Measurements from ENCODE around the gene ENOX2.

Gene ENOX2

DNA sequence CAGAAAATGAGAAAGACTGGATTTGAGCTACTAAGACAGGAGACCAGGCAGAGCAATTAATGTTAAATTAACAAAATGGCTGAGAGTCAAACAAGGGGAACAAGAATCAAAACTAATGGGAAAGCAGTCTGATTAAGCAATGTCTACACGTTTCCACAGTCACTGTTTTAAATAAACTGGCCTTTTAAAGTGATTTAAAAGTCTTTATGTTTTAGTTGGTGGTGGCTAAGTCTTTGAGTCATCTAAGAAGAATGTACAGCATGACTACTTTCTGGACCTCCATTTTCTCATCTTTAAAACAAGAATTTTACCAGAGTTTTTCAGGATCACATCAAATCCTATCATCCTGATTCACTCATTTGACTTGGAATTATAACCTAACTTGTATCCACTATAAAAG, 233.8 kb downstream of the ENOX2 start:
- Histone ChIP-seq H2AFZ (ENCODE audit: low read length) (no peak overlapping the region), H4K20me1 (ENCODE audit: insufficient read depth, low read length, poor library complexity, severe bottlenecking) (no peaks in the 10 kb centered on the region), H3K9me2 (replicated peaks; ENCODE audit: low read depth, low read length) (no peaks in the 10 kb centered on the region), H3K4me3 (ENCODE audit: low read length, poor library complexity, severe bottlenecking) (no peak overlapping the region), H3K4me1 (ENCODE audit: insufficient read depth, low read length, poor library complexity, severe bottlenecking) (no peaks in the 10 kb centered on the region), H3K27me3 (ENCODE audit: insufficient read depth, low read length, poor library complexity, severe bottlenecking) (no peaks in the 10 kb centered on the region), H3F3A (ENCODE audit: low read depth) (no peaks in the 10 kb centered on the region), H3K79me2 (ENCODE audit: insufficient read depth, low read length) (no peaks in the 10 kb centered on the region), H3K36me3 (ENCODE audit: insufficient read depth, low read length) (no peaks in the 10 kb centered on the region), H3K4me2 (ENCODE audit: low read depth, low read length, poor library complexity, severe bottlenecking) (no peak overlapping the region), H3K9me3 (ENCODE audit: insufficient read depth, low read depth, low read length) (no peaks in the 10 kb centered on the region), H3K9ac (ENCODE audit: low read depth, low read length, poor library complexity, severe bottlenecking) (no peak overlapping the region)
- no peak for TF ChIP-seq EZH2phosphoT487 (IDR thresholded peaks at IDR 0.05; ENCODE audit: borderline replicate concordance)
- TF ChIP-seq, protein P1, sequence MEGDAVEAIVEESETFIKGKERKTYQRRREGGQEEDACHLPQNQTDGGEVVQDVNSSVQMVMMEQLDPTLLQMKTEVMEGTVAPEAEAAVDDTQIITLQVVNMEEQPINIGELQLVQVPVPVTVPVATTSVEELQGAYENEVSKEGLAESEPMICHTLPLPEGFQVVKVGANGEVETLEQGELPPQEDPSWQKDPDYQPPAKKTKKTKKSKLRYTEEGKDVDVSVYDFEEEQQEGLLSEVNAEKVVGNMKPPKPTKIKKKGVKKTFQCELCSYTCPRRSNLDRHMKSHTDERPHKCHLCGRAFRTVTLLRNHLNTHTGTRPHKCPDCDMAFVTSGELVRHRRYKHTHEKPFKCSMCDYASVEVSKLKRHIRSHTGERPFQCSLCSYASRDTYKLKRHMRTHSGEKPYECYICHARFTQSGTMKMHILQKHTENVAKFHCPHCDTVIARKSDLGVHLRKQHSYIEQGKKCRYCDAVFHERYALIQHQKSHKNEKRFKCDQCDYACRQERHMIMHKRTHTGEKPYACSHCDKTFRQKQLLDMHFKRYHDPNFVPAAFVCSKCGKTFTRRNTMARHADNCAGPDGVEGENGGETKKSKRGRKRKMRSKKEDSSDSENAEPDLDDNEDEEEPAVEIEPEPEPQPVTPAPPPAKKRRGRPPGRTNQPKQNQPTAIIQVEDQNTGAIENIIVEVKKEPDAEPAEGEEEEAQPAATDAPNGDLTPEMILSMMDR (conservative IDR thresholded peaks at IDR 0.05; ENCODE audit: low read length) = no peak

GRCh38 chrX:130665263-130665662, 237.7 kb downstream of the ENOX2 start:
- Histone ChIP-seq H3K4me1 (ENCODE audit: insufficient read depth, low read length, poor library complexity, severe bottlenecking) (no peaks in the 10 kb centered on the region), H3K79me2 (ENCODE audit: insufficient read depth, low read length) (no peaks in the 10 kb centered on the region), H4K20me1 (ENCODE audit: insufficient read depth, low read length, poor library complexity, severe bottlenecking) (no peaks in the 10 kb centered on the region), H3K9me3 (ENCODE audit: insufficient read depth, low read depth, low read length) (no peaks in the 10 kb centered on the region), H3K9ac (ENCODE audit: low read depth, low read length, poor library complexity, severe bottlenecking) (no peak overlapping the region), H3F3A (ENCODE audit: low read depth) (no peaks in the 10 kb centered on the region), H3K9me2 (replicated peaks; ENCODE audit: low read depth, low read length) (no peaks in the 10 kb centered on the region), H2AFZ (ENCODE audit: low read length) (no peak overlapping the region), H3K36me3 (ENCODE audit: insufficient read depth, low read length) (no peaks in the 10 kb centered on the region), H3K27me3 (ENCODE audit: insufficient read depth, low read length, poor library complexity, severe bottlenecking) (no peaks in the 10 kb centered on the region), H3K4me2 (ENCODE audit: low read depth, low read length, poor library complexity, severe bottlenecking) (no peak overlapping the region), H3K4me3 (ENCODE audit: low read length, poor library complexity, severe bottlenecking) (no peak overlapping the region)
- TF ChIP-seq EZH2phosphoT487 (IDR thresholded peaks at IDR 0.05; ENCODE audit: borderline replicate concordance) = no peak
- TF ChIP-seq, protein P1 (conservative IDR thresholded peaks at IDR 0.05; ENCODE audit: low read length) = no peak

DNA sequence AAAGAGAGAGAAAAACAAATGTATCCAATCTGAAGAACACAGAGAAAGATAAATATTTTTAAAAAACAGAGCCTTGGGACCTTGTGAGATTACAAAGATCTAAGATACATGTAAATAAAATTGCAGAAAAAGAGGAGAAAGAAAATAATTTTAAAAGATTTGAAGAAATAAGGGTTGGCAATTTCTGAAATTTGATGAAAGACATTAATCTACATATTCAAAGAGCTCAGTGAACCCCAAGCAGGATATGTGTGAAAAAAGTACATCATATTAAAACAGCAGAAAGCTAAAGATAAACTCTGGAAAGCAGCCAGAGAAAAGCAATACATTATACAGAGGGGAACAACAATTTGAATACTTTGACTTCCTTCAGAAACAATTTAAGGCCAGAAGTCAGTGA, 244.7 kb downstream of the ENOX2 start:
- no peak overlapping the region for H3K4me2 ChIP-seq (ENCODE audit: low read depth, low read length, poor library complexity, severe bottlenecking)
- H3K79me2 ChIP-seq (ENCODE audit: insufficient read depth, low read length) = no peaks in the 10 kb centered on the region
- no peak overlapping the region for H2AFZ ChIP-seq (ENCODE audit: low read length)
- H3K4me1 ChIP-seq (ENCODE audit: insufficient read depth, low read length, poor library complexity, severe bottlenecking) = no peaks in the 10 kb centered on the region
- no peaks in the 10 kb centered on the region for H3K9me3 ChIP-seq (ENCODE audit: insufficient read depth, low read depth, low read length)
- no peak overlapping the region for H3K4me3 ChIP-seq (ENCODE audit: low read length, poor library complexity, severe bottlenecking)
- no peaks in the 10 kb centered on the region for H3K27me3 ChIP-seq (ENCODE audit: insufficient read depth, low read length, poor library complexity, severe bottlenecking)
- TF ChIP-seq, protein P1 (conservative IDR thresholded peaks at IDR 0.05; ENCODE audit: low read length) = no peak
- no peak for TF ChIP-seq EZH2phosphoT487 (IDR thresholded peaks at IDR 0.05; ENCODE audit: borderline replicate concordance)
- H3K9me2 ChIP-seq (replicated peaks; ENCODE audit: low read depth, low read length) = no peaks in the 10 kb centered on the region
- no peaks in the 10 kb centered on the region for H3F3A ChIP-seq (ENCODE audit: low read depth)
- H3K9ac ChIP-seq (ENCODE audit: low read depth, low read length, poor library complexity, severe bottlenecking) = no peak overlapping the region
- no peaks in the 10 kb centered on the region for H3K36me3 ChIP-seq (ENCODE audit: insufficient read depth, low read length)
- no peaks in the 10 kb centered on the region for H4K20me1 ChIP-seq (ENCODE audit: insufficient read depth, low read length, poor library complexity, severe bottlenecking)
